Mesenchymal stem cell (in vitro differentiated cells and primary cell): ENCODE results near the gene CD276.

Experiments
- DNase-seq: peaks from one replicate; pipeline ENCODE4 v3.0.0-alpha.2; 2013
- H2AFZ ChIP-seq: one replicate; pipeline ENCODE4 v1.6.1; 2013; ENCODE audit warnings: low read depth, mild to moderate bottlenecking, control low read depth, inconsistent platforms, low read length, moderate library complexity
- H2AK5ac ChIP-seq: 2 replicates; pipeline ENCODE4 v1.6.1; 2013; ENCODE audit warnings: low read length, moderate library complexity, mild to moderate bottlenecking, inconsistent platforms; ENCODE audit not compliant: severe bottlenecking
- H2BK120ac ChIP-seq: one replicate; pipeline ENCODE4 v1.6.1; 2013; ENCODE audit warnings: low read depth, mild to moderate bottlenecking, inconsistent platforms, low read length, moderate library complexity
- H2BK12ac ChIP-seq, 2 experiments: one replicate each; pipeline ENCODE4 v1.6.1; 2013; ENCODE audit warnings: inconsistent platforms in 2 of 2, low read length in 2 of 2, mild to moderate bottlenecking in 2 of 2, moderate library complexity in 2 of 2, control low read depth in 1 of 2
- H2BK15ac ChIP-seq: one replicate; pipeline ENCODE4 v1.6.1; 2013; ENCODE audit warnings: mild to moderate bottlenecking, low read depth, inconsistent platforms; ENCODE audit not compliant: poor library complexity, severe bottlenecking
- H2BK5ac ChIP-seq: 2 replicates; pipeline ENCODE4 v1.6.1; 2013; ENCODE audit warnings: low read depth, mild to moderate bottlenecking, low read length, control low read depth, inconsistent platforms; ENCODE audit not compliant: poor library complexity, severe bottlenecking
- H3K14ac ChIP-seq, 2 experiments: one replicate each; pipeline ENCODE4 v1.6.1; 2013; ENCODE audit warnings: inconsistent platforms in 2 of 2, low read length in 2 of 2, control low read depth in 1 of 2, mild to moderate bottlenecking in 1 of 2, moderate library complexity in 1 of 2
- H3K18ac ChIP-seq, 2 experiments: one replicate each; pipeline ENCODE4 v1.6.1; 2013; ENCODE audit warnings: inconsistent platforms in 2 of 2, low read length in 2 of 2, control low read depth in 1 of 2, low read depth in 1 of 2, mild to moderate bottlenecking in 1 of 2
- H3K23ac ChIP-seq, 2 experiments: one replicate each; pipeline ENCODE4 v1.6.1; 2013; ENCODE audit warnings: inconsistent platforms in 2 of 2, low read length in 2 of 2, mild to moderate bottlenecking in 2 of 2, moderate library complexity in 2 of 2, control low read depth in 1 of 2
- H3K27ac ChIP-seq: 2 replicates; pipeline ENCODE4 v1.5.1; 2013; ENCODE audit warnings: mild to moderate bottlenecking, moderate library complexity, low read length, control low read depth, inconsistent platforms; ENCODE audit not compliant: poor library complexity, severe bottlenecking
- H3K27me3 ChIP-seq, 2 experiments: 2 replicates each; pipeline versions ENCODE4 v1.6.1 to v1.7.0; 2013; ENCODE audit warnings: low read length in 2 of 2, mild to moderate bottlenecking in 2 of 2, moderate library complexity in 2 of 2, control low read depth in 1 of 2, inconsistent platforms in 1 of 2; ENCODE audit not compliant: control insufficient read depth in 1 of 2, insufficient read depth in 1 of 2
- H3K36me3 ChIP-seq, 2 experiments: 2 replicates each; pipeline versions ENCODE4 v1.6.1 to v1.7.0; 2013; ENCODE audit warnings: low read length in 2 of 2, control low read depth in 1 of 2, inconsistent platforms in 1 of 2, low read depth in 1 of 2, mild to moderate bottlenecking in 1 of 2; ENCODE audit not compliant: insufficient read depth in 2 of 2, control insufficient read depth in 1 of 2
- H3K4ac ChIP-seq, 2 experiments: one replicate each; pipeline ENCODE4 v1.6.1; 2013; ENCODE audit warnings: inconsistent platforms in 2 of 2, low read length in 2 of 2, mild to moderate bottlenecking in 2 of 2, moderate library complexity in 2 of 2, control low read depth in 1 of 2, low read depth in 1 of 2
- H3K4me1 ChIP-seq: 2 replicates; pipeline ENCODE4 v1.6.1; 2013; ENCODE audit warnings: low read depth, low read length, control low read depth; ENCODE audit not compliant: control insufficient read depth, insufficient read depth
- H3K4me2 ChIP-seq: 2 replicates; pipeline ENCODE4 v1.6.1; 2013; ENCODE audit warnings: low read length, mild to moderate bottlenecking, inconsistent platforms; ENCODE audit not compliant: poor library complexity, severe bottlenecking
- H3K4me3 ChIP-seq, 2 experiments: 2 replicates each; pipeline versions ENCODE4 v1.5.1 to v1.7.0; 2013; ENCODE audit warnings: low read length in 2 of 2, mild to moderate bottlenecking in 2 of 2, control low read depth in 1 of 2, low read depth in 1 of 2; ENCODE audit not compliant: insufficient read depth in 1 of 2
- H3K79me1 ChIP-seq: replicated peaks from 2 replicates; pipeline ENCODE4 v1.6.1; 2013; ENCODE audit warnings: mild to moderate bottlenecking, control low read depth, low read length, inconsistent platforms; ENCODE audit not compliant: poor library complexity, severe bottlenecking
- H3K9ac ChIP-seq: 2 replicates; pipeline ENCODE4 v1.7.0; 2013; ENCODE audit warnings: mild to moderate bottlenecking, low read length, moderate library complexity
- H3K9me3 ChIP-seq: 2 replicates; pipeline ENCODE4 v1.7.0; 2013; ENCODE audit warnings: mild to moderate bottlenecking, low read length; ENCODE audit not compliant: control insufficient read depth
- H4K8ac ChIP-seq: one replicate; pipeline ENCODE4 v1.6.1; 2013; ENCODE audit warnings: inconsistent platforms, mild to moderate bottlenecking, low read length, moderate library complexity
- H4K91ac ChIP-seq: one replicate; pipeline ENCODE4 v1.6.1; 2013; ENCODE audit warnings: mild to moderate bottlenecking, low read length, inconsistent platforms
- WGBS: methylation state at CpG from one replicate; pipeline ENCODE4 v1.1.7; 2013; ENCODE audit warnings: mixed read lengths; 5-methylcytosine and 5-hydroxymethylcytosine counted together

Gene CD276

DNA sequence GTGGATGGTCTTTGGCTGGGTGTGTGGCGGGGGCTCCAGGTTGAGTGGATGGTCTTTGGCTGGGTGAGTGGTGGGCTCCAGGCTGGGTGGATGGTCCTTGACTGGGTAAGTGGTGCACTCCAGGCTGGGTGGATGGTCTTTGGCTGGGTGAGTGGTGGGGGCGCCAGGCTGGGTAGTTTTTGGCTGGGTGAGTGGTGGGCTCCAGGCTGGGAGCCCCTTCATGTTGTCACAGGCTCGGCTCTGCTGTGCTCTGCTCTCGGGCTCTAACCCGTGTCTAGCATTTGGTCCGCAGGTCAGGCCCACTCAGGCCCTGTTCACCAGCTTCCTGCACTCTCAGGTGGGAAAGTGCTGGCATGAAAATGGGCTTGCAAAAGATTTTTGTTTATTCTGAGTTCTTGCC, 25.1 kb downstream of the CD276 start:
- Histone ChIP-seq H2AK5ac (no peak overlapping the region), H3K9ac (no peak overlapping the region), H3K79me1 (peaks cover 35% of the 10 kb centered on the region), H2BK15ac (no peak overlapping the region), H3K23ac (no peak overlapping the region), H4K8ac (no peak overlapping the region), H3K18ac (no peak overlapping the region), H4K91ac (no peak overlapping the region), H2BK5ac (no peak overlapping the region), H3K36me3 (peaks cover 88 to 95% of the 10 kb centered on the region in 2 experiments), H3K4me1 (no peaks in the 10 kb centered on the region), H2BK120ac (no peak overlapping the region), H3K27ac (no peak overlapping the region), H3K4me3 (no peak overlapping the region), H3K14ac (no peak overlapping the region), H3K27me3 (no peaks in the 10 kb centered on the region), H2AFZ (no peak overlapping the region), H3K4me2 (no peak overlapping the region), H2BK12ac (no peak overlapping the region), H3K9me3 (no peaks in the 10 kb centered on the region), H3K4ac (no peak overlapping the region)
- 96% methylated on average over 6 of the region's 6 CpGs for WGBS
- no peak for DNase-seq

DNA sequence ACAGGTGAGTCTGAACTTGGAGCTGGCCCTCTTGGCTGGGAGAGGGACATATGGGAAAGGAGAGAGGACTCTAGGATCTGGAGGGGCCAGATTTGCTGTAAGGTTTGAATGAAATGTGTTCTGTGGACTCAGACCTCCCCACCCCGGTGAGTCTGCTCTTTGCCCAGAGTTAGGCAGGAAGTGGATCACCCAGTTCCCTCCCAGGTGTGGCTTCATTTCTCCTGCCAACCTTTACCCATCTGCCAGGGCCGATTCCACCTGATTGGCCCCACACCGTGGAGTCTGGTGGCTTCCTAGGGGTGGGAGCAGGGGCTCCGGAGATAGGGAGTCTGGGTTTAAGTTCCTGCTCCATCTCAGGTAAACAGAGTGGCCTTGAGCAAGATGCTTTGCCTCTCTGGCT, 25.5 kb downstream of the CD276 start:
- WGBS, result 97% methylated on average over 4 of the region's 4 CpGs
- Histone ChIP-seq H2BK5ac (no peak overlapping the region), H4K91ac (no peak overlapping the region), H3K23ac (no peak overlapping the region), H3K27ac (no peak overlapping the region), H3K14ac (no peak overlapping the region), H2BK15ac (no peak overlapping the region), H2AK5ac (no peak overlapping the region), H2BK120ac (no peak overlapping the region), H3K36me3 (peaks cover 88 to 95% of the 10 kb centered on the region in 2 experiments), H3K4ac (no peak overlapping the region), H2AFZ (no peak overlapping the region), H2BK12ac (no peak overlapping the region), H3K9ac (no peak overlapping the region), H3K4me1 (no peaks in the 10 kb centered on the region), H3K4me2 (no peak overlapping the region), H3K18ac (no peak overlapping the region), H3K4me3 (no peak overlapping the region), H3K9me3 (no peaks in the 10 kb centered on the region), H4K8ac (no peak overlapping the region), H3K27me3 (no peaks in the 10 kb centered on the region), H3K79me1 (peaks cover 34% of the 10 kb centered on the region)
- DNase-seq, result no peak

DNA sequence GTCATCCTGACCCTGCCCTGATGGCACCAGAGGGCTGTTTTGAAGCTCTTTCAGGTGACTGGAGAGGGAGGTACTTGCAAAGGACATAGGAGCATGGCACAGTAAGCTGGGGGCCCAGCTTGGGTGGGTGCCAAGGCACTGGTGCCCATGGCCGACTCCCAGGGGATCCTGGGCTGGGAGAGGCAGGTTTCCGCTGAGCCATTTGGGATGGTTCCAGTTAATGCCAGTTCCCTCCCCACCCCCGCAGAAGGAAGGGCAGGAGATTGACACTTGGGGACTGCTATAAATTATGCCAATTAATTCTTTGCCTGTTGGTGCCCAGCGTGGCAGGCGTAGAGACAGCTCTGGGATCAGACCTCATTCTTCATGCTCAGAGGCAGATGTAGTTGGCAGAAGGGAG, 26.1 kb downstream of the CD276 start:
- 82% methylated on average over 5 of the region's 5 CpGs for WGBS

DNA sequence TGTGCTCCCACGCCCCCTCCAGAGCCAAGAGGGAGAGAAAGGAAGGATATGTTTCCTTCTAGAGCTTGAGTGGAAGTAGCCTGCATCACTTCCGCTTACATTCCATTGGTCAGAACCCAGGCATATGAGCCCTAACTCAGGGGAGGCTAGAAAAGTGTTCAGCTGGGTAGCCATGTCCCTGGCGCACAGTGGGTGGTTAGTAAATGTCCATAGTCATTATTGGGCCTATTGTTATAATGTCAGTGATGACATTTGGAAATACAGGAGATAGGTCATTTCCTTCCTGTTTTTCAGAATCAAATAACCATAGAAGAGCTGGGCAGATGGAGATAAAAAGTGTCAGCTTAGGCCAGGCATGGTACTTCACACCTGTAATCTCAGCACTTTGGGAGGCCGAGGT, 27.3 kb downstream of the CD276 start:
- Histone ChIP-seq H3K9ac (no peak overlapping the region), H4K8ac (no peak overlapping the region), H3K9me3 (no peaks in the 10 kb centered on the region), H2BK12ac (no peak overlapping the region), H3K79me1 (peaks cover 24% of the 10 kb centered on the region), H3K27ac (no peak overlapping the region), H3K4me3 (no peak overlapping the region), H3K14ac (no peak overlapping the region), H3K4ac (no peak overlapping the region), H2AFZ (no peak overlapping the region), H3K18ac (no peak overlapping the region), H2BK120ac (no peak overlapping the region), H2BK5ac (no peak overlapping the region), H4K91ac (no peak overlapping the region), H3K4me1 (no peaks in the 10 kb centered on the region), H3K27me3 (no peaks in the 10 kb centered on the region), H3K4me2 (no peak overlapping the region), H2BK15ac (no peak overlapping the region), H3K23ac (no peak overlapping the region), H3K36me3 (peaks cover 76 to 87% of the 10 kb centered on the region in 2 experiments), H2AK5ac (no peak overlapping the region)
- DNase-seq, result no peak
- 100% methylated on average over 3 of the region's 4 CpGs for WGBS

More for the DNA sequence above, 26.1 kb downstream of the CD276 start:
- Histone ChIP-seq H2BK12ac (no peak overlapping the region), H3K79me1 (peaks cover 30% of the 10 kb centered on the region), H3K4me2 (no peak overlapping the region), H3K27me3 (no peaks in the 10 kb centered on the region), H3K9me3 (no peaks in the 10 kb centered on the region), H3K14ac (no peak overlapping the region), H4K91ac (no peak overlapping the region), H3K36me3 (peaks cover 83 to 93% of the 10 kb centered on the region in 2 experiments), H2AK5ac (no peak overlapping the region), H3K4me3 (no peak overlapping the region), H3K27ac (no peak overlapping the region), H3K9ac (no peak overlapping the region), H4K8ac (no peak overlapping the region), H3K23ac (no peak overlapping the region), H3K4me1 (no peaks in the 10 kb centered on the region), H2BK5ac (no peak overlapping the region), H2AFZ (no peak overlapping the region), H2BK15ac (no peak overlapping the region), H3K18ac (no peak overlapping the region), H3K4ac (no peak overlapping the region), H2BK120ac (no peak overlapping the region)
- no peak for DNase-seq
